T-helper 22 cell (primary cell): ENCODE measurements around the gene SOWAHC.

Experiments
- DNase-seq: peaks from one replicate; pipeline ENCODE4 v3.0.0-alpha.2; 2020; ENCODE audit warnings: low read depth

SOWAHC gene

DNA sequence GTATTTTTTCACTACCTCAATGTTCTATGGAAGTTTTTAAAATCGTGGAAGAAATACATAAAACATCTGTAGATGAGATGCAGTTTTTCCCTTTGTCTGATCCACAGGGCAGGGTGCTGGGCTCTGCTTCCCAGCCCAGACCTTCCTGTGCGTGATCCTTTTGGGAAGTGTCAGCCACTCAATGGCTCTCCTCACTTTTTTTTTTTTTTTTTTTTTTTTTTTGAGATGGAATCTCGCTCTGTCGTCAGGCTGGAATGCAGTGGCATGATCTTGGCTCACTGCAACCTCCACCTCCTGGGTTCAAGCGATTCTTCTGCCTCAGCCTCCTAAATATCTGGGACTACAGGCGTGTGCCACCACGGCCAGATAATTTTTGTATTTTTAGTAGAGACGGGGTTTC is 32.8 kb downstream of the SOWAHC start:
- DNase-seq, result no peak

DNA sequence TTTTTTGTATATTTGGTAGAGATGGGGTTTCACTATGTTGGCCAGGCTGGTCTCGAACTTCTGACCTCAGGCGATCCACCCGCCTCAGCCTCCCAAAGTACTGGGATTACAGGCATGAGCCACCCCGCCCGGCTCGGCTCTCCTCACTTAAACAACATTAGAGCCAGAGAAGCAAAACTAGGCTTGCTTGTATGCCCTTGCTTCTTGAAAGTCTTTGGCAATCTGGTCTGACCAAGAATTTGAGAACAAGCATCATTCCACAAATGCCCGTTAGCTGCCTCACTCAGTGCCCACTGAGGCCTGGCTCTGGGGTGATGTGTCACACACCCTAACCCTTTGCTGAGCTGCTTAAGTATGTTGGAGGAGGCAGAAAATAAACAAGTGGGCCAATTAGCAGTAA is 33.5 kb downstream of the SOWAHC start:
- DNase-seq, result no peak

DNA sequence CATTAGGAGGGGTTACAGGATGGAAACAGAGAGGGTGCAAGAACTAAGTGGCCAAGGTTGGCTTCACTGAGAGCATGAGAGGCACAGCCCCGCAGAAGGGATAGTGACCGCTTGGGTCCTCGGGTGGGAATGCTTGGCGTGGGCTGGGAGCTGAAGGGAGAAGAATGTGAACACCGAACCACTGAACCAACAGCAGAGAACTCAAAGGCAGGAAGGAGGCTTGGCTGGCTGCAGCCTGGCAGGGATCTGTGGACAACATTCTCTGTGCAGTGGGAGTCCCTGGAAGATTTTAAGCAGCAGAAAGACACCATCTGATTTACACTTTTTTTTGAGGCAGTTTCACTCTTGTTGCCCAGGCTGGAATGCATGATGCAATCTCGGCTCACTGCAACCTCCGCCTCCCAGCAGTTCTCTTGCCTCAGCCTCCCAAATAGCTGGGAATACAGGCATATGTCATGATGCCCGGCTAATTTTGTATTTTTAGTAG is 33.9 kb downstream of the SOWAHC start:
- DNase-seq, result no peak

DNA sequence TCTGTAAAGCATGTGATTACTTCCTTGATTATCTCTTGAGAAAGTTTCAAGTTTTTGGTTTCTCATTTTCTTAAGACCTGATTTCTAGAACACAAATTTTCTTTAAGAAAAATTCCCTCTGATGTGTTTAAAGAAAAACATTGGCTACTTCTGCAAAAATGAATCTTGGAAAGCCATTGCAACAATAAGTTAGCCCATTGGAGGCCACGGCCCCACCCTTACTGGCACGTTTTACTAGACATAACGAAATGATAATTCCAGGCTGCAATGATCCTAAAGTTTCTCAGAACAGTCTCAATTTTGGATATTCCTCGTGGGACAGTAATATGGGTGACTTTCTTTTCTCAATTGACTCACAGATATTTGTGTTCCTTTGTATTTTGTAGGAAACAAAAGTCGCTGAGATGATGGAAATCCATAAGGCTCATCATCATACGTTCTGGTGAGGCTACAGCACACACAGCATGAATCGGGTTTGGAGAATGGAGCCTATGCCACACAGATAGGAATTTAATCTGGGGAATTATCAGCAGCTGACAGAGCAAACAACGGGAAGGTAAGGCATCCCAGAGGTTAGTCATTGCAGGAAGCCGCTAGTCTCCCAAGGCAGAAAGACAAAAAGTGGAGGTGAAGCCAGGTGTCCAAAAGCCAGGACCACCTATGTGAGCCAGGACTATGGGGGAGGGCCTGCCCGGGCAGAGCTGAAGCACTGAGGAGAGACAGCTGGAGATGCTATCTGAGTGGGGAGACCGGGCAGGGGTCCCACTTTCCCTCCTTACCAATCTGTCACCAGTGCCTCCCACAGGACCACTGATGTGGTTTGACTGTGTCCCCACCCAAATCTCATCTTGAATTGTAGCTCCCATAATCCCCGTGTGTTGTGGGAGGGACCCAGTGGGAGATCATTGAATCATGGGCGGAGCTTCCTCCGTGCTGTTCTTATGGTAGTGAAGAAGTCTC is 35.9 kb downstream of the SOWAHC start:
- DNase-seq, result no peak

DNA sequence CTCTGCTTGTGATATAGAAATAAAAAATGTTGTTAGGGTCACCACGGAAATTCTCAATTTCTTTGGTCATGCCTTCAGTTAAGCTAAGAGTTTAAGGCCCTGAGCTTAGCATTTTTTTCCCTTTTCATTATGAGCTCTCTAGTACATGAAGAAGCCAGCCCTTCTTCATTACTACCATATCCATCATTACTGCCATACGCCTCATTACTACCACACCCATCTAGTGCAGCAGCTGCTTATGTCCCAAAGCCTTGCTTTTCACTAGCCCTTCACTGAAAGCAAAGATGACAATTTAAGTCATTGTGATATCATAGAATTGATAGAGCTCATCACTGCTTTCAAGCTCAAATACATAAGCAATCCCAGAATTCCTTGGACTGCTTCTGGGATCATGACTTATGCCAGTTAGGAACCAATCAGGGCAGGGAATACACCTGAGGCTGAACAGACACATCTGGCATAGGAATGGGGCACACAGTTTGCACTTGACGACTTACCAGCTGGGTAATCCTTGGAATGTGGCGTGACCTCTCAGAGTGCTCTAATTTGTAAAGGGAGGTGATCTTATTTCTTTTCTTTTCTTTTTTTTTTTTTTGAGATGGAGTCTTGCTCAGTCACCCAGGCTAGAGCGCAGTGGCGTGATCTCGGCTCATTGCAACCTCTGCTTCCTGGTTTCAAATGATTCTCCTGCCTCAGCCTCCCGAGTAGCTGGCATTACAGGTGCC is 40.3 kb downstream of the SOWAHC start:
- DNase-seq, result no peak

DNA sequence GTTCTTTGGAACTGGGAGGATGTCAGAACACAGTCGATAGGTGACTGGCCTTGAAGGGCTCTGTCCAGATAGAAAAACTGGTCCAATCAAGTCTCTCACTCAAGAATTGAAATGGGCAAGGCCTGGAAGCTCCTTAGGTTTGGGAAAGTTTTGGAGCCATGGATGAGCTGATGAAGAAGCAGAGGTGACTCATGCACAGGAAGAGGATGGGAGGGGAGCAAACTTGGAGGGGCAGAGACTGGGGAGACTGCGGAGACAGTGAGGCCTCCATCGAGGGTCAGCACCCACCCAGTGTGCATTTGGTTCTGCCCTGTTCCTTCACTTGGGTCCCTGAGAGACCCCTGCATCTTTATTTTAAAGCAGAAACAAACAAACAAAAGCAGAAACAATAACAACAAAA is 41.1 kb downstream of the SOWAHC start:
- no peak for DNase-seq

DNA sequence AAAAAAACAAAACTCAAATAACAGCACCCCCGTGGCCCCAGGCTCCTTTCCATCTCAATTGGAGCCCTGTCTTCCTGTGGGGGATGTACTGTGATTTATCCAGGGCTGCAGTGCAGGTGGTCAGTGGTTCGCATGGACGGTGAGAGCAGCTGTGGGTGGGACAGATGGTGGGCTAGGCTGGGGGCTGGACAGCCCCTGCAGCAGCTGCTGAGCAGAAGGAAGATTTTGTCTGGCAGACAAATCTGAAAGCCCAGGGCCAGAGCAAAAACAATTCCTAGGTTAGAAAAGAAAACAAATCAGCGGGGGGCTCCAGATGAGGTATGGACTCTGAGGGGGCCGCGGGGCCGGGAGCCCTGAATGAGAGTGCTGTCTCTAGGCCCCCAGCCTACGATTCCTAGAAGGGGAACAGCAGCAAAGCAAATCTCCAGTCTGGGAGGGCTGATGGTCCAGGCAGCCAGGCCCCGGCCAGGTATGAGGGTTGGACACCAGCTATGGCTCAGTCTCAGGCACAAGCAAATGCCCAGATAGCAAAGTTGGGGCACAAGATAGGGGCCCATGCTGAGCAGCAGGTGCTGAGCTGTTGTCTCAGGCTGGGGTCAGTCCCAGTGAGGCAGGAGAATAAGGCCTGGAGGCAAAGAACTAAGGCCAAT is 45.4 kb downstream of the SOWAHC start:
- no peak for DNase-seq

DNA sequence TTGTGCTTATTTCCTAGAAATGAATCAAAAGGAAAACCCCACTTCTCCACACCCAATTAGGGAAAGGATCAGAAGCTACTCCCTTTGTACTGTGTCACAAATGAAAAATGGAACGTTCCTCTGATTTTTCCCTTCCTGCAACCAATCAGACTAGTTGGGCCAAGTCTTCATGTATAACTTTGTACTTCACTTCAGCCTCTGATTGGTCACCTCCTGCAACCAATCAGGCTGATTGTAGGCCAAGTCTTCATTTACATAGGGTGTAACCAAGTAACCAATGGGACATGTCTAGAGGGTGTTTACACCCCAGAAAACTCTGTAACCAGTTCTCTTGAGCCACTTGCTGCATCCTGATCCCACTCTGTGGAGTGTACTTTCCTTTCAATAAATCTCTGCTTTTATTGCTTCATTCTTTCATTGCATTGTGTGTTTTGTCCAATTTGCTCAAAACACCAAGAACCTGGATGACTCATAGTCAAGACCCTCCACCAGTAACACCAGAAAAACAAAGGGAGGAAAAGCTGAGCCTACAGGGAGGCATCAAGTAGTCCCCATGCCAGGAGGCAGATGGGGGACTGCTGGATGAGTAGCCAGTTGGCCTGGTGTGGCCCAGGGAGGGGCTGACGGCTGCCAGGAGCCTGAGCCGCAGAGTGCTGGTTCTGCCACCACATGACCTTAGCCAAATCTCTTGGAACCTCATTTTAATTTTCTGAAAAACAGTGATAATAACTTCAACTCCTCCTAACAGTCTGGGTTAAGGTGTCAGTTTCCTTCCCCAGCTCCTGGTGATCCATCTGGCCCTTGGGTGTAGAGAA is 46.1 kb downstream of the SOWAHC start:
- DNase-seq, result no peak

DNA sequence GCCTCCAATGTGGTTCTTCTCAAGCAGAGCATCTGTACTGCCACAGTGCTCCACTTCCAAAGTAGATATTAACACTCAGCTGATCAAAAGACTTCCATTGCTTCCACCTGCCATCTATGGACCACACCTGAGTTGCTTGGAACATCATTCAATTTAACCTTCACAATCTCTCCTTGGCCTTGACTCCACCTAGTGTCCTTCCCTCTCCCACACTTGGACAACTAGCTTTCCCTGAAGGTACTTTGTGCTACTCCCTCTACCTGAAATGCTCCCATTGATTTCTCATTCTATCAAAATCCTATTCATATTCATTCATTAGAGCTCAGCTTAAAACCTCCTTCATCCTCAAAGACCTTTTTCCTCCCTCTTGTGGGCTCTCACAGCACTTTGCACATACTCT is 48.7 kb downstream of the SOWAHC start:
- no peak for DNase-seq

DNA sequence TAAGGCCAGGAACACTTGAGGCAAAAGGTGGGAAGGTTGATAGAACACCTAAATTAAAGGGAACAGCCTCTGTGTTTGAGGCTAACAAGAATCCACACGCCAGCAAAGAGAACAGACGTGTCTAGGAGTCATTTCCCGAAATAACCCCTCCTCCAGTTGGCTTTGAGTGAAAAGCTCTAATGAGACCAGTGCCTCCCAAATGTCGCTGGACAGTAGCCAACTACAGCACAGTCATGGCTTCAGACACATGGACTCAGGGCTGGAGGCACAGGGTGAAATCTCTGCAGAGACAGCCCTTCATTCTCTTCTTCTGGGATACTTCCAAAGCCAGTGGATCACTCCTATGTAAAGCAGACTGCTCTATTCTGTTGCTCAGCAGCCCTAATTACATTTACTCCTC is 49.6 kb downstream of the SOWAHC start:
- DNase-seq, result no peak

DNA sequence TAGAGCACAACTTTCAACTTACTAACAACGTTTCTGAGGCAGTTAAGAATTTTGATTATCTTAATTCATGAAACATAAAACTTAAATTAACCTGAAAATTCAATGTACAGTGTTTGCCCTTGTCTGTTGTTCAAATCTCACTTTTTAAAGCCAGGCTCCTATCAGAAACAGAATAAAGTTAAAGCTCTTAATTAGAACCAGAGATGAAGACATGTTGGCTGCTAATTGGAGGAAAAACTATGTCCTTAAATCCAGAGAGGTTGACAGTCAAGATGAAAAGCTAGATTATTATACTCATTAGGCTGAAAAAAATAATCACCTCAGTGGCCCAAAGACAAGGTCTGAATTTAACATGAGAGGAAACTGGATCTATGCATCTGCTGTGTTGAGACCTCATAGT is 52.3 kb downstream of the SOWAHC start:
- no peak for DNase-seq
